GM06990 (cell line): ENCODE results near the gene SCN4B.

Experiments used
- DNase-seq: peaks from one replicate; pipeline ENCODE4 v3.0.0-alpha.2; 2011; ENCODE audit not compliant: insufficient read length; ENCODE audit errors: extremely low read depth
- H3K27me3 ChIP-seq: replicated peaks from 2 replicates; pipeline ENCODE4 v1.6.0; 2011; ENCODE audit warnings: low read length; ENCODE audit not compliant: control insufficient read depth, insufficient read depth
- H3K36me3 ChIP-seq: 2 replicates; pipeline ENCODE4 v1.5.1; 2011; ENCODE audit warnings: low read length; ENCODE audit not compliant: control insufficient read depth, insufficient read depth
- H3K4me3 ChIP-seq: replicated peaks from 2 replicates; pipeline ENCODE4 v1.5.1; 2011; ENCODE audit warnings: low read depth, mild to moderate bottlenecking, control low read depth, low read length
- TF ChIP-seq, protein P1 (sequence below): IDR thresholded peaks from 2 replicates; pipeline ENCODE4 v1.5.1; 2011; ENCODE audit warnings: low read length, control low read depth, mild to moderate bottlenecking, inconsistent platforms; ENCODE audit not compliant: insufficient read depth, poor library complexity, severe bottlenecking

SCN4B gene

DNA sequence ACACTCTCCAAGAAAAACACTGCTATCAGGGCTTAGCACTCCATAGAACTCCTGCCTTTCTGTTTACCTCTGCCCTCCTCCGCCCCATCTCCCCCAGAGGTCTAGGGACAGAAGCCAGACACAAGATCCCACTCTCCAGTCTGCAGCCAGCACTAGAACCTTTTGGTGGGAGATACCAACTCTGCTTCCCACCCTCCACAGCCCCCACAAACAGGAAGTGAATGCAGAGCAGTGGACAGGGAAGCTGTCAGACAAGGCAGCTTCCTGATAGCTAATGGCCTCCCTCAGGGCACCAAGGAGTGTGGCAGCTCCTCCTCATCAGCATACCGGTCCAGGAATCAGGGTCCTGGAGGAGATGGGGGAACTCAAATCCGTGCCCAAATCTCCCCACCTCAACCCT is 5.1 kb downstream of the SCN4B start:
- Histone ChIP-seq H3K27me3 (peaks cover 7% of the 10 kb centered on the region), H3K36me3 (no peaks in the 10 kb centered on the region), H3K4me3 (no peak overlapping the region)
- DNase-seq, result no peak
- TF ChIP-seq, protein P1, sequence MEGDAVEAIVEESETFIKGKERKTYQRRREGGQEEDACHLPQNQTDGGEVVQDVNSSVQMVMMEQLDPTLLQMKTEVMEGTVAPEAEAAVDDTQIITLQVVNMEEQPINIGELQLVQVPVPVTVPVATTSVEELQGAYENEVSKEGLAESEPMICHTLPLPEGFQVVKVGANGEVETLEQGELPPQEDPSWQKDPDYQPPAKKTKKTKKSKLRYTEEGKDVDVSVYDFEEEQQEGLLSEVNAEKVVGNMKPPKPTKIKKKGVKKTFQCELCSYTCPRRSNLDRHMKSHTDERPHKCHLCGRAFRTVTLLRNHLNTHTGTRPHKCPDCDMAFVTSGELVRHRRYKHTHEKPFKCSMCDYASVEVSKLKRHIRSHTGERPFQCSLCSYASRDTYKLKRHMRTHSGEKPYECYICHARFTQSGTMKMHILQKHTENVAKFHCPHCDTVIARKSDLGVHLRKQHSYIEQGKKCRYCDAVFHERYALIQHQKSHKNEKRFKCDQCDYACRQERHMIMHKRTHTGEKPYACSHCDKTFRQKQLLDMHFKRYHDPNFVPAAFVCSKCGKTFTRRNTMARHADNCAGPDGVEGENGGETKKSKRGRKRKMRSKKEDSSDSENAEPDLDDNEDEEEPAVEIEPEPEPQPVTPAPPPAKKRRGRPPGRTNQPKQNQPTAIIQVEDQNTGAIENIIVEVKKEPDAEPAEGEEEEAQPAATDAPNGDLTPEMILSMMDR, result no peak

DNA sequence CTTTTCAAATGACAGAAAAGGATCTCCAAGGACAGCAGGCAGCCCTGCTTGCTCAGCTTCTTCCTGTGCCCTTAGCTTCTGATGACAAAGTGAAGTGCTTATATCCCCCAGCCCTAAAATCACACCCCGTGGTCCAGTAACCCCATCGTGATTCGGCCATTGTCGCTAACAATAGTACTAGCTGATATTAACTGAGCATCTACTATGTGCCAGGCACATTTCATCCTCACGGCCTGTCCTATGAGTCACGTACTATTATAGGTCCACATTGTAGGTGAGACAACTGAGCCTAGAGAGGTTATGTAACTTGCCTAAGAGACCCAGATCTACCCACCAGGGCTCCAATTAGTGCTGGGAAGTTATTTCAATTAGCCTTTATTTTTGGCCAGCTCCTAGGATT is 6.1 kb downstream of the SCN4B start:
- Histone ChIP-seq H3K27me3 (peaks cover 5% of the 10 kb centered on the region), H3K4me3 (no peak overlapping the region), H3K36me3 (no peaks in the 10 kb centered on the region)
- TF ChIP-seq, protein P1, result no peak
- no peak for DNase-seq

DNA sequence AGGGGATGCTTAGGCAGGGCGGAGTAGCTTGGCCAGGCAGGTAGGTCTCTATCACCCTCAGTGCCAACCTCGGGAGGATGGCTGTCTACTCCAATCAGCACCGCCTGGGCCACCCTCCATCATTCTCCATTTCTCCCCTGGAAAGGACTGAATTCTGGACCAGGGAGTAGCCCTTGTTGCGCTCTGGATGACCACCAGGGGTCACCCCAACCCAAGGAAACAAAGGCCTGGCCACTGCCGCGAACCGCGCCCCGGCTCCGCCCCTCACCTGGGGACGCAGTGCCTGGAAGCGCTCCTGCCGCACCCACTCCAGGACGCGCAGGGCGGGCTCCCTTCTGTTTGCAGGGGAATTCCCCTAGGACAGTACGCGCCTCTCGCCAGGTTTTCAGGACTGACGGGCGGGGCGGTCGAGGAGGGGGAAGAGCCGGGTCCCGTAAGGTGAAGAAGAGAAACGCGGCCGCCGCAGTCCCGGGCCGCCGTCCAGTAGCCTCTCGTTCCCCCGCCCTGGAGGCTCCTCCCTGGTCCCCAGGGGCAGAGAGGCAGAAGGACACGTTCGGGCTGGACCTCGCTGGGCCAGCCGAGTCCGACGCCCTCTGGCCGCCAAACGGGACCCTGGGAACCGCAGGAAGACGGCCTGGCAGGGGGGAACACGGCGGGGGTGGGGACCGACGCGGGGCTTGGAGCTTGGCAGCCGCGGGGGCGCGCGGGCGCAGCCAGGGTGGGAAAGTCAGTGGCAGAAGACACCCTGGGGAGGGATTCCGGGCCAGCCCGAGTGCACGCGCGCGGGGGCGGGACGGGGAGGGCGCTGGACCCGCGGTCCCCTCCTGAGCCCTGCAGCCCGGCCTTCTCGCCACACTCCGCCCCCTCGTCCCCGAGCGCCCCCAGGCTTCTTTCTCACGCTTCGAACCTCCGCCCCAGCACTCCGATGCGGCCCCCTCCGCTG is 7.1 kb downstream of the SCN4B start:
- TF ChIP-seq, protein P1, result peak; percentile 90
- H3K36me3 ChIP-seq, result no peaks in the 10 kb centered on the region
- peak; percentile 81 for DNase-seq
- H3K4me3 ChIP-seq, result peak overlapping the region; percentile 55
- peaks cover 5% of the 10 kb centered on the region for H3K27me3 ChIP-seq

DNA sequence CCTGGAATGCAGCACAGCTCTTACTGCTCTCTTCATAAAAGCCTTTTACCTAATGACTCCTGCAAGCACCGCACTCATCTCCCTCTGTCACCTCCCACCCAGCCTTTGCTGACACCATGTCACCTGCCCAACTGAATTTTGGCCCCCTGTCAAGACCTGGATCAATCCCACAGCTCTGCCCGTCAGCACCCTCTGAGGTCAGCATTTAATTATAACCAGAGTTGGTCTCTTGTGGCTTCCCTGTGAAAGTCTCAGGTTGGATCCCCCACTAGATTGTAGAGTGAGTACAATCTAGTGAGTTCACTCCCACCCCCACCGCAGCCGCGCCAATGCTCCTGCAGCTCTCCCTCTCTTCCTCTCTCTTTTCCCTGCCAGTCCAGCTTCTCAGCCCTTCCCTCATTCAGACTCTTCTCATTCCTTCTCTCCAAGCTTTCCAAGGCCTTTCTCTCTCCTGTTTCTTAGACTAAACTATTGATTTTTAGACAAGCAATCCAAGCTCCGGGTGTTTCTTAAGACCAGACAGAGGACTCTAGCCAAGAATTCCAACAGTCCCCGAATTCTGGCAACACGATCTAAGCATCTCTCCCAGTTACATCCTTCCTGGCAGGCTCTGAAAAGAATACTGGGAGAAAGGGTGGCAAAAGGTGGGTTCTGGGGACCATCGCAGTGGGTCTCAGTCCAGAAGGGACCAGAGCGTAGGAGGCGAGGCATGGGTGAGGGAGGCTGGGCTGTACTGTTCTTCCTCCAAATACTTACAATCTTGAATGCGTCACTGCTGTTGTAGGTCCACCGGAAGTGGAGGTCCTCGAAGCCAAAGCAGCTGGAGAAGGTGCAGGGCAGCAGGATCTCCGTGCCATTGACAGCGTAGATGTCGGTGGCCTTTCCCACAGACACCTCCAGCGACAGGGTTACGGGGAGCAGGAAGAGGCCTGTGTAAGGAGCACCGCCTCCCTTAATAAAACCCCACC is 8.0 kb downstream of the SCN4B start:
- no peak overlapping the region for H3K4me3 ChIP-seq
- H3K36me3 ChIP-seq, result no peaks in the 10 kb centered on the region
- peaks cover 7% of the 10 kb centered on the region for H3K27me3 ChIP-seq
- DNase-seq, result no peak
- TF ChIP-seq, protein P1, result no peak

DNA sequence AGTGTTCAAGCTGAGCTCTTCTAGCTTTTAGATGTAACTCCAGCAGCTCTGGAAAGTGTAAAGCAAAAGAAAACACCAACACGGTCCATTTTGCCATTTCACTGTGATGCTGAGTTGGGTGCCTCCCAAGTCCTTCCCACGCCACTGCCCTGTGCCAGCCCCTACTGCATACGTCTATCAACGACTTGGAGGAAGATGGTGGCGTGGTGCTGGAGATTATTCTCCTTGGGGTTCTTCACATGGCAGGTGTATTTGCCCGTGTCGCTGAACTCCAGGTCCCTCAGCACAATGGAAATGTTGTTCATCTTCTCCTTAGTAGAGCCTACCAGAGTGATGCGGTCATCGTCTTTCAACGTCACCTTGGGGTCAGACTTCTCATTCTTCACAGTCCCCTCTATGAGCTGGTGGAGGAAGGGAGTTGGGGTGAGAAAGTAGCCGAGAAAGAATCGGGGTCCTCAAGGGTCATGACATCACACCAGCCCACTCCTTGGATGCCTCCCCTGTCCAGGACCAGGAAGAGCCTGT is 8.9 kb downstream of the SCN4B start:
- TF ChIP-seq, protein P1, result no peak
- no peak for DNase-seq
- H3K27me3 ChIP-seq, result peaks cover 7% of the 10 kb centered on the region

More for the DNA sequence above, 8.9 kb downstream of the SCN4B start:
- Histone ChIP-seq H3K4me3 (no peak overlapping the region), H3K36me3 (no peaks in the 10 kb centered on the region)
